Measurements from ENCODE around the gene NXN.
"Not testable (repeated sequence)": the region's sequence is repeated elsewhere in the genome, so short reads cannot be mapped to it uniquely, and the experiment has no call there.

The NXN gene

DNA sequence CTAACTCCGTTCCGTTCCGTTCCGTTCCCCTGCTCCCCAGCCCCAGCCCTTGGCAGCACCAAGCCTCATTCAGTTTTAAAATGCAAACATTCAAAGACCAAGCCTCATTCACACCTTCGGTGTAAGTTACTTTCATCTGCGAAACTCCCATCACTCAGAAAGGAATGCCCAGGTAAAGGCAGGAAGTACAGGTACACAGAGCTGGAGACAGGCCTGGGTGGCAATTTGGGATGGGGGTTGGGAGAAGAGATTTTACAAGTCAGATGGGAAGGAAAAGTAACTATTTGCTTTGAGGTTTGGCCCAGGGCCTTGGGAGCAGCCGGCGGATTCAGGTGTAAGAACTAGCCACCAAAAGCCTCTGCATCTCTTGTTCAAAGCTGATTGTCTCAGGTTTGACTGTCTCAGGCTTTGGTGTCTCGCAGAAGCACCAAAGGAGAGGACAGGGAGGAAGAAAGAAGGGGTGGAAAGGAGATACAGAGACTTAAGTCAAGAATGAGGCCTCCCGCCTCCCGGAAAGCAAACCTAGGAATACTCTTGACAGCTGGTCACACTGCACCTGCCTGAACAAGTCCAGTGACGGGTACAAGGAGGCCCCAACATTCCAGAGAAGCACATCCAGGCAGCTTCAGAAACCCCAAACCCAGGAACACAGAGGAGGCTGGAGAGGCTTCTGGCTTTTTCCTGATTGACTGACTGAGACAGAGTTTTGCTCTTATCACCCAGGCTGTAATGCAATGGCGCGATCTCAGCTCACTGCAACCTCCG is 54.7 kb downstream of the NXN start:
- Mint-ChIP-seq H3K4me1 (ENCODE audit: low read depth in 2 of 2) (no peaks in the 10 kb centered on the region), H3K27ac (no peak overlapping the region)
- ATAC-seq (replicated peaks): no peak

GRCh38 chr17:924306-924705 is 55.3 kb downstream of the NXN start:
- H3K27me3 Mint-ChIP-seq: peaks cover 59 to 82% of the 10 kb centered on the region in 2 donors
- H3K9me3 Mint-ChIP-seq; H3K4me1 Mint-ChIP-seq (ENCODE audit: low read depth in 2 of 2); H3K36me3 Mint-ChIP-seq (ENCODE audit: insufficient read depth); H3K4me3 Mint-ChIP-seq; DNase-seq; H3K27ac Mint-ChIP-seq; ATAC-seq (replicated peaks): not testable (repeated sequence)

More for the DNA sequence above, 54.7 kb downstream of the NXN start:
- H3K36me3 Mint-ChIP-seq (ENCODE audit: insufficient read depth): no peaks in the 10 kb centered on the region
- H3K27me3 Mint-ChIP-seq: peaks cover 61 to 82% of the 10 kb centered on the region in 2 donors
- no peak for DNase-seq
- no peaks in the 10 kb centered on the region for H3K9me3 Mint-ChIP-seq
- H3K4me3 Mint-ChIP-seq: no peak overlapping the region

GRCh38 chr17:923633-924032 is 55.9 kb downstream of the NXN start:
- Mint-ChIP-seq H3K4me1 (ENCODE audit: low read depth in 2 of 2) (no peaks in the 10 kb centered on the region), H3K36me3 (ENCODE audit: insufficient read depth) (no peaks in the 10 kb centered on the region), H3K27me3 (peaks cover 59 to 81% of the 10 kb centered on the region in 2 donors), H3K9me3 (no peaks in the 10 kb centered on the region), H3K27ac (no peak overlapping the region), H3K4me3 (no peak overlapping the region)
- ATAC-seq (replicated peaks): no peak
- no peak for DNase-seq

GRCh38 chr17:921161-921560 is 58.4 kb downstream of the NXN start:
- ATAC-seq (replicated peaks): no peak
- H3K4me3 Mint-ChIP-seq: no peak overlapping the region
- no peak overlapping the region for H3K27ac Mint-ChIP-seq
- H3K27me3 Mint-ChIP-seq: peaks cover 39 to 73% of the 10 kb centered on the region in 2 donors
- H3K4me1 Mint-ChIP-seq (ENCODE audit: low read depth in 2 of 2): no peaks in the 10 kb centered on the region
- DNase-seq: no peak
- H3K9me3 Mint-ChIP-seq: no peaks in the 10 kb centered on the region
- no peaks in the 10 kb centered on the region for H3K36me3 Mint-ChIP-seq (ENCODE audit: insufficient read depth)

DNA sequence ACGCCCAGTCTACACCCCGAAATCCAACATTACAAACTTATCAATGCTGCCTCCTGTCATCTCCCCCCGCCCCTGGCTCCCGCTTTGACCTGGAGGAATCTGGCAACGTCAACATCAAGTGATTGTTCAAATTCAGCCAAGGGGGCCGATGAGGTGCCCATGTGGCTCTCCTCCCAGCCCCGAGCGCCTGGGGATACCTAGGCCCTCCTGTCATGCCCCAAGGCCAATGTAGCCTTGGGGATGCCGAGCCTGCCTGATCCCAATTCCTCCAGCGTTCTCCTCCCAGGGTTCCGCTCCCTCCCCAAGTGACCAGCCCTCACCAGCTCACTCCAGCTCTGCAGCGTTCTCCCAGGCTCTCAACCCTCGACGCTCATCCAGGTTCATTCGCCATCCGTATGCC is 59.4 kb downstream of the NXN start:
- Mint-ChIP-seq H3K4me1 (ENCODE audit: low read depth in 2 of 2) (no peaks in the 10 kb centered on the region), H3K27ac (no peak overlapping the region), H3K27me3 (peaks cover 35 to 72% of the 10 kb centered on the region in 2 donors), H3K36me3 (ENCODE audit: insufficient read depth) (no peaks in the 10 kb centered on the region), H3K4me3 (no peak overlapping the region), H3K9me3 (no peaks in the 10 kb centered on the region)
- DNase-seq (no peak), ATAC-seq (replicated peaks) (no peak)

GRCh38 chr17:917941-918740 is 61.4 kb downstream of the NXN start:
- no peak overlapping the region for H3K27ac Mint-ChIP-seq
- H3K36me3 Mint-ChIP-seq (ENCODE audit: insufficient read depth): no peaks in the 10 kb centered on the region
- H3K4me1 Mint-ChIP-seq (ENCODE audit: low read depth in 2 of 2): no peaks in the 10 kb centered on the region
- peaks cover 45 to 79% of the 10 kb centered on the region in 2 donors for H3K27me3 Mint-ChIP-seq
- DNase-seq (no peak), ATAC-seq (replicated peaks) (no peak)
- no peaks in the 10 kb centered on the region for H3K9me3 Mint-ChIP-seq
- H3K4me3 Mint-ChIP-seq: no peak overlapping the region

GRCh38 chr17:917391-917811 is 62.2 kb downstream of the NXN start:
- Mint-ChIP-seq H3K27me3 (peaks cover 47 to 80% of the 10 kb centered on the region in 2 donors), H3K4me1 (ENCODE audit: low read depth in 2 of 2) (no peaks in the 10 kb centered on the region)

GRCh38 chr17:916315-916714 is 63.3 kb downstream of the NXN start:
- no peaks in the 10 kb centered on the region for H3K4me1 Mint-ChIP-seq (ENCODE audit: low read depth in 2 of 2)
- no peak for ATAC-seq (replicated peaks)
- H3K36me3 Mint-ChIP-seq (ENCODE audit: insufficient read depth): no peaks in the 10 kb centered on the region
- H3K4me3 Mint-ChIP-seq: no peak overlapping the region
- H3K27me3 Mint-ChIP-seq: peaks cover 39 to 83% of the 10 kb centered on the region in 2 donors
- no peak overlapping the region for H3K27ac Mint-ChIP-seq
- H3K9me3 Mint-ChIP-seq: no peaks in the 10 kb centered on the region
- DNase-seq: no peak

More at GRCh38 chr17:917391-917811, 62.2 kb downstream of the NXN start:
- Mint-ChIP-seq H3K9me3 (no peaks in the 10 kb centered on the region), H3K27ac (no peak overlapping the region), H3K4me3 (no peak overlapping the region), H3K36me3 (ENCODE audit: insufficient read depth) (no peaks in the 10 kb centered on the region)
- DNase-seq (no peak), ATAC-seq (replicated peaks) (no peak)

GRCh38 chr17:915538-916201 is 63.9 kb downstream of the NXN start:
- Mint-ChIP-seq H3K27ac (no peak overlapping the region), H3K36me3 (ENCODE audit: insufficient read depth) (no peaks in the 10 kb centered on the region), H3K4me3 (no peak overlapping the region), H3K27me3 (peaks cover 34 to 77% of the 10 kb centered on the region in 2 donors), H3K4me1 (ENCODE audit: low read depth in 2 of 2) (no peaks in the 10 kb centered on the region), H3K9me3 (no peaks in the 10 kb centered on the region)
- DNase-seq: no peak
- no peak for ATAC-seq (replicated peaks)

GRCh38 chr17:914561-914960 is 65.0 kb downstream of the NXN start:
- Mint-ChIP-seq H3K9me3 (no peaks in the 10 kb centered on the region), H3K4me1 (ENCODE audit: low read depth in 2 of 2) (no peaks in the 10 kb centered on the region), H3K4me3 (no peak overlapping the region), H3K27ac (no peak overlapping the region), H3K36me3 (ENCODE audit: insufficient read depth) (no peaks in the 10 kb centered on the region), H3K27me3 (peaks cover 24 to 74% of the 10 kb centered on the region in 2 donors)
- ATAC-seq (replicated peaks): no peak
- no peak for DNase-seq

DNA sequence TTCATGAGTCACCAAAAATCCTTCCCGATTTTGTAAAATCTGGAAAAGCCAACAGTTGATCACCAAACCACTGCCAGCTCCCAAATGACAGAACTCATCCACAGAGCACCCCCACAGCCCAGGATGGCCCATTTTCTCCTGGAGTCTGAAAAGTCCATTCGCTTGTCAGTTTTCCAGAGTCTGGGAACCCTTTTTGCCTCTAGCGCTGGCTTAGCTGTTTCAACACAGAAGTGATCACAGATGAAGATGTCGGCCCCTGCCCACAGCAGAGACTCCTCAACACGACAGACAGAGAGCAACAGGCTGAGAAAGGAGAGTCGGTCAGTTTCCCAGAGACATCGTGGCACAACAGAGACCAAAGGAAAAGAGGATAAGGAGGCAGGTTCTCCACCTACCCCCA is 66.4 kb downstream of the NXN start:
- Mint-ChIP-seq H3K4me1 (ENCODE audit: low read depth in 2 of 2) (no peaks in the 10 kb centered on the region), H3K36me3 (ENCODE audit: insufficient read depth) (no peaks in the 10 kb centered on the region), H3K27me3 (peaks cover 26 to 70% of the 10 kb centered on the region in 2 donors), H3K4me3 (no peak overlapping the region), H3K9me3 (no peaks in the 10 kb centered on the region), H3K27ac (no peak overlapping the region)
- no peak for DNase-seq
- ATAC-seq (replicated peaks): no peak

DNA sequence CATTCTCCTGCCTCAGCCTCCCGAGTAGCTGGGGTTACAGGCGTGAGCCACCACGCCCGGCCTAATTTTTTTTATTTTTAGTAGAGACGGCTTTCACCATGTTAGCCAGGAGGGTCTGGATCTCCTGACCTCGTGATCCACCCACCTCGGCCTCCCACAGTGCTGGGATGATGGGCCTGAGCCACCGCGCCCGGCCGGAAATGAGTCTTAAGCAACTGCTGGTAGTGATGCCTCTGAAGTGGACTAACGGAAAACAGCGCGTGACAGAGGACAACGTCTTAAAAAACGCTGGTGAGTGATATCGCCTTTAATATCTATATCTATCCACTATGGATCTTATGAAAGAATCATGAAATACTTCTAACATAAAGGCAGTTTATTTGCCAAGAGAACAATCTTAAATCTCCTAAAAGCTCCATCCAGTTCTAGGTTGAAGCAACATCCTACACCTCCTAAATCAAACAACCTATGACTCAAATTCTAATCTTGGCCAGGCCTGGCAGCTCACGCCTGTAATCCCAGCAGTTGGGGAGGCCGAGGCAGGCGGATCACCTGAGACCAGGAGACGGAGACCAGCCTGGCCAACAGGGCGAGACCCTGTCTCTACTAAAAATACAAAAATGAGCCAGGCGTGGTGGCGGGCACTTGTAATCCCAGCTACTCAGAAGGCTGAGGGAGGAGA is 69.8 kb downstream of the NXN start:
- peaks cover 29 to 52% of the 10 kb centered on the region in 2 donors for H3K27me3 Mint-ChIP-seq
- H3K27ac Mint-ChIP-seq: no peak overlapping the region

DNA sequence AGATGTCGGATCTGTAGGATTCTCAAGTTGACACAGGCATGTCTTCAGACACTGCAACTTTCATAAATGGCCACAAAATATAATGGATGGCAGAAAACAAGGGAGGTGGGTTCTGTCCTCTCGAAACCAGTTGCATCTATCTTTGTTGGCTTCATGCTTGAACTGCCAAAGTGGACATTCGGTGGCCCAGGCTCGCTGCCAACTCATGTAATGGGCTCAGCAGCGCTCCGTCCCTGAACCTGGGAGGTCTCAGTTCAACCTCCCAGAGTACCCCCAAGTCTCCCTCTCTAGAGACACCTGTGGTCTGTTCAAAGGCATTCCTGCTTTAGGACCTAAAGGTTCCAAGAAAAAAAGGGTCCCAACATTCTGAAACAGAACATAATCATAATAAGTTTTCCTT is 71.9 kb downstream of the NXN start:
- Mint-ChIP-seq H3K27ac (no peak overlapping the region), H3K4me3 (no peak overlapping the region), H3K9me3 (no peaks in the 10 kb centered on the region), H3K27me3 (peaks cover 33 to 52% of the 10 kb centered on the region in 2 donors), H3K36me3 (ENCODE audit: insufficient read depth) (peaks cover 3% of the 10 kb centered on the region), H3K4me1 (ENCODE audit: low read depth in 2 of 2) (no peaks in the 10 kb centered on the region)
- ATAC-seq (replicated peaks) (no peak), DNase-seq (no peak)

More for the DNA sequence above, 69.8 kb downstream of the NXN start:
- DNase-seq: no peak
- Mint-ChIP-seq H3K9me3 (no peaks in the 10 kb centered on the region), H3K36me3 (ENCODE audit: insufficient read depth) (no peaks in the 10 kb centered on the region), H3K4me3 (no peak overlapping the region), H3K4me1 (ENCODE audit: low read depth in 2 of 2) (no peaks in the 10 kb centered on the region)
- no peak for ATAC-seq (replicated peaks)

All from effector memory CD8-positive, alpha-beta T cell (primary cell).